IPS-18c (cell line): ENCODE measurements around the gene HRCT1.
"Not testable (repeated sequence)": the region's sequence is repeated elsewhere in the genome, so short reads cannot be mapped to it uniquely, and the experiment has no call there.

ENCODE experiments used
- H3K4me3 ChIP-seq: 2 replicates; pipeline ENCODE4 v1.7.0; 2013; ENCODE audit warnings: low read depth, mild to moderate bottlenecking, low read length, moderate library complexity; ENCODE audit not compliant: insufficient read depth
- H3K9me3 ChIP-seq: one replicate; pipeline ENCODE4 v1.6.1; 2013; ENCODE audit warnings: mild to moderate bottlenecking, low read length, moderate library complexity; ENCODE audit not compliant: control insufficient read depth, insufficient read depth

The HRCT1 gene

DNA sequence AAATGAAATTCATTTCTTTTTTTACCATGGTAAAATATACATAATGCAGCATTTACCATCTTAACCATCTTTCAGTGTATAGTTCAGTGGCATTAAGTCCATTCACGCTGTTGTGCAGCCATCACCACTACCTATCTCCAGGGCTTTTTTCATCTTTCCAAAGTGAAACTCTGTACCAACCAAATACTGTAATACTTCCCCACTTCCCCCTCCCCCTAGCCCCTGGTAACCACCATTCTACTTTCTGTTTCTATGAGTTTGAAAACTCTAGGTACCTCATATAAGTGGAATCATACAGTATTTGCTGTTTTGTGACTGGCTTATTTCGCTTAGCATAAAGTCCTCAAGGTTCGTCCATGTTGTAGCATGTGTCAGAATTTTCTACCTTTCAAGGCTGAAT lies 26.7 kb downstream of the HRCT1 start:
- Histone ChIP-seq H3K9me3 (no peaks in the 10 kb centered on the region), H3K4me3 (no peak overlapping the region)

DNA sequence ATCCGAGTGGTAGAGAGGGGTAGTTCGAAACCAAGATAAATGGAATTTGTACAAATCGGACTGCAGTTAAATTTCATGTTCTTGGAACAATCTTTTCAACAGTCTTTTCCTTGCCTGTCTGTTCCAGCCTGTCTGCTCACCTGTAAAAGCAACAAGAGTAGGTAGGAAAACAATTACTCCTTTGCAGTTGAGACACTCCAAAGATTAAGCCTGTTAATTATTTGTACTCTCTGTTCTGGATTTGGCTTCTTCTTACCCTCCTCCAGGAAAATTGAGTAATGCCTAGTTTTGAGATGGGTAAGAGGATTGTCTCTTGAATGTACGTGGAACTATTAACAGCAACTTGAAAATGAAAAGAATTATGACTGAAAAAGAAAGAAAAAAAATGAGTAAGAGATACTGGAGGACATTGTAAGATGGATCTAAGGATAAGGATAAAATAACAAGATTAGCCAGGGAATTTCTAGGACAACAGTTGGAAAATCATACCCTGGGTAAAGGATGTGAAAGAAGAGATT lies 27.6 kb downstream of the HRCT1 start:
- Histone ChIP-seq H3K9me3 (no peaks in the 10 kb centered on the region), H3K4me3 (no peak overlapping the region)

- H3K4me3 ChIP-seq, H3K9me3 ChIP-seq: not testable (repeated sequence)
These were observed 28.1 kb downstream of the HRCT1 start for GRCh38 chr9:35934069-35934468.

DNA sequence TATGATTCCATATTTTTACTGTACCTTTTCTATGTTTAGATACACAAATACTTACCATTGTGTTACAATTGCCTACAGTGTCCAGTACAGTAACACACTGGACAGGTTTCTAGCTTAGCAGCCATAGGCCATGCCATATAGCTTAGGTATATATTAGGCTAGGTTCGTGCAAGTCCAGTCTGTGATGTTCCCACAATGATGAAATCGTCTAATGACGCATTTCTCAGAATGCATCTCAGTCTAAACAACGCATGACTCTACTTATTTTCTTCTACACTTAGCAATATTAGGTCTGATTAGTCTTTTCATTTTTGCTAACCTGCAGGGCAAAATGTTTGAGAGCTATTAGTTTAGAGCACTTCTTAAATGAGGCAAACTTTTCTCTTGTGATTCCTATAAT lies 29.3 kb downstream of the HRCT1 start:
- Histone ChIP-seq H3K9me3 (no peaks in the 10 kb centered on the region), H3K4me3 (no peak overlapping the region)

GRCh38 chr9:35935755-35936509 lies 29.9 kb downstream of the HRCT1 start:
- Histone ChIP-seq H3K9me3 (no peaks in the 10 kb centered on the region), H3K4me3 (no peak overlapping the region)

DNA sequence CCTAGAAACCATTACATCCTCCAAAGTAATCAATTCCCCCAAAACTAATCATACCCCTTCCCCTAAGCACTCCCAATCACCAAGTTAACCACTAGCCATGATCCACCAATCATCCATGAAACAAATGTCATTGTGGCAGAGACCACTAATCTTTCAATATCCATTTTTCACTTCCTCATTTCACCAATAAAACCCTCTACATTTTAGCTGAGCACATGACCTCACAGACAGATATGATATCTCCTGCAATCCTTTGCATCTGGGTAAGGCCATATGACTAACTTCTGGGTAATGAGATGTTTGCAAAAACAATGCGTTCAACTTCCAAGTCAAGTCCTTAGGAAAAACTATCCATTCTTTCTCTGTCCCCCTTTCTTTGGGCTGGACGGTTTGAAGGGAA lies 31.2 kb downstream of the HRCT1 start:
- Histone ChIP-seq H3K9me3 (no peaks in the 10 kb centered on the region), H3K4me3 (no peak overlapping the region)

GRCh38 chr9:35938474-35939356 lies 32.7 kb downstream of the HRCT1 start:
- Histone ChIP-seq H3K4me3 (no peak overlapping the region), H3K9me3 (no peaks in the 10 kb centered on the region)

- no peaks in the 10 kb centered on the region for H3K9me3 ChIP-seq
- no peak overlapping the region for H3K4me3 ChIP-seq
These were observed 33.8 kb downstream of the HRCT1 start for GRCh38 chr9:35939679-35940250.

DNA sequence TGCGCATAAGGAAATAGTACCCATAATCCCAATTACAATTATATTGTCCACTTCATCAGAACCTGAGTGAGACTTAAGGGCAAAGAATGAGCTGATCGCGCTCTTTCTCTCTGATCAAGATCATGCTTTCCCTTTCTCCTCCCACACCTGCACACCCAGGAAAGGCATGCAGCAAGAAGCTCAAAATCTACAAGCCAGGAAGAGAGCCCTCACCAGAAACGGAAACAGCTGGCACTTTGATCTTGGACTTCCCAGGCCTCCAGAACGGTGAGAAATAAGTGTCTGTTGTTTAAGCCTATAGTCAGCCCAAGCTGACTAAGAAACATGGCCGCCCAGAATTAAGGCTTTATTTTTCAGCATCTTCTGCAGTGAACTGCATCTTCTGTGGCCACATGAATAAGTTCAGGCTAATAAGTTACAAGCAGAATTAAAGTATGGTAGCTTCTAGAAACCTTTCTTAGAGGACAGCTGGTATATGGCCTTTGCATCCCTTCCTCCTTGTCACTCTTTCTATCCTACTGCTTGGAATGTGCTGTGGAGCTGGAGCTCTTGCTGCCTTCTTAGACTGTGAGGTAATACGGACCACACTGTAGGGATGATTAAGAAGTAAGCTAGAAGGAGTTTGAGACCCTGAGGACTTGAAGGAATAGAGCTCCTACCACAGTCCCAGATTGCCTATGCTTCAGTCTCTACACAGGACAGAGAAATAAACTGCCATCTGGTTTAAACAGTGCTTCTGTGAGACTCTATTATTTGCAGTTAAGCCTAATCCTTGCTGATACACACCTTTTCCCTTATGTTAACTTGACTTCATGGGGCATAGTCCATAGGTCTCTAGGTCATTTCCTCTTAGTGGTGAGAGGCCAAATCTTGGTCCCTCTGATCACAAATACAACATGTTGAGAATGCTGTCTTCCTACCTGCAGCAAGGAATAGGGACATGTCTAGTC lies 34.7 kb downstream of the HRCT1 start:
- H3K4me3 ChIP-seq: no peak overlapping the region
- H3K9me3 ChIP-seq: no peaks in the 10 kb centered on the region

GRCh38 chr9:35942286-35942685 lies 36.3 kb downstream of the HRCT1 start:
- Histone ChIP-seq H3K9me3 (no peaks in the 10 kb centered on the region), H3K4me3 (no peak overlapping the region)

GRCh38 chr9:35944173-35944572 lies 38.2 kb downstream of the HRCT1 start:
- Histone ChIP-seq H3K4me3 (no peak overlapping the region), H3K9me3 (no peaks in the 10 kb centered on the region)

DNA sequence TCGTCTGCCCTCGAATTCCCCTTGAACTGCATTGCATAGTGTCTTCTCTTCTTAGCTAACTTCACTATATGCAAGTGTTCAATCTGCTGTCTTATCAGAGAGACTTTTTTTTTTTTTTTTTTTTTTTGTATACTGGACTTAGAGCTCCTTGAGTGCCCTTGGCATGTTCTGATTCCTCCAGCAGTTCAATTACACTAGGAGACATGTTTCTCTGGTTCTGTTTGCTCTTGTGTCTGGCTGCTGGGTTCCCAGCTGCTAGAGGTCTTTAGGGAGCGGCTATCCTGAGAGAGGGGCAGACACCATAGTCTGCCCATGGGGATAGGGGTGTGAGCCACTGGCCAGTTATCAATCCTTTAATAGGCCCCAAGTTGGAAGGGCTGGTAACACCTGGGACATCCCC lies 38.8 kb downstream of the HRCT1 start:
- Histone ChIP-seq H3K9me3 (no peaks in the 10 kb centered on the region), H3K4me3 (no peak overlapping the region)

DNA sequence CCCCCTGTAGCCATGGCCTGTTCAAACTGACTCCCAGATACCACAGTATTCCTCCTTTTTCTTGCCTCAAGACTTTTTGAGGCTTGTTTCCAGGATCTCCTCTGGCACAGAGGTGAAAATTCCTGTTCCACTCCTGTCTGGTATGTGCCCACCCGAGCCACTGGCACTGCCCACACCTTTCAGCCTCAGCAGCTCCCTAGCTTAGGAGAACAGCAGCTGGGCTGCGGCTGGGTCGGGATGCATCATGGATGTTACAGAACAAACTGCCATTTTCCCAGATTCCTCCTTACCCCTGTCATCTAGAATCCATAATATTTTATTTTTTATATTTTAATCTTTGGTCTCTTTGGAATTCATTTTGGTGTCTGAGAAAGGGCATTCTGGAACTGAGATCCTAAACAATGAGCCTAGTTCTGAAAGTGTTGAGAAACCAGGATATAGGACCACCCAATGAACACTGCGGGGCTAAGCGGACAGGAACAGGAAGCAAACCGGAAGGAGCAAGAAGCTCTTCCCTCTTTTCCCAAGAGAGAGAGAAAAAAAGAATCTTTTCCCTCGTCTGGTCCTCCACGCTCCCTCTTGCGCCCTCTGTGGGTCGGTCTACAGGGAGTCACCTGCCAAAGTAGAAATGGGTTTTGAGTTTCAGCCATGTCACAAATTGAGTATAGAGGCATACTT lies 39.5 kb downstream of the HRCT1 start:
- no peak overlapping the region for H3K4me3 ChIP-seq
- no peaks in the 10 kb centered on the region for H3K9me3 ChIP-seq

GRCh38 chr9:35948451-35948850 lies 42.4 kb downstream of the HRCT1 start:
- Histone ChIP-seq H3K4me3 (no peak overlapping the region), H3K9me3 (no peaks in the 10 kb centered on the region)

DNA sequence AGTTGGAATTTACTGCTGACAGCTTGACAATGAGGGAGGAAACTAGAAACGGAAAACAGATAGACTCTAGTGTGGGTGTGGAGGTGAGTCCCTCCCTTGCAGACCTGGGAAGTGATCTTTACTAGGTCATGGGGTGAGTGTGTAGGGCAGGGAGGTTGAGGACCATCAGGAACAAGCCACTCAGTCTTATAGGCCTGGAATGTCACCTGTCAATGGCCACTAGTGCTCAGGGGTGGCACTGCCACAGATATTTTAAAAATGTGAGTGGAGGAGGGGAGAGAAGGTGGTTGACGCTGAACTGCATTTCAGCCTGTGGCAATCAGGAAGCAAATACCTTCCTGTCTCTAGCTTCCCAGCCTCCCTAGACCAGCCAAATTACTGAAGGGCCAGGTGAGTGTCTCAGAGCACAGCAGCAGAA lies 42.9 kb downstream of the HRCT1 start:
- Histone ChIP-seq H3K9me3 (no peaks in the 10 kb centered on the region), H3K4me3 (no peak overlapping the region)

DNA sequence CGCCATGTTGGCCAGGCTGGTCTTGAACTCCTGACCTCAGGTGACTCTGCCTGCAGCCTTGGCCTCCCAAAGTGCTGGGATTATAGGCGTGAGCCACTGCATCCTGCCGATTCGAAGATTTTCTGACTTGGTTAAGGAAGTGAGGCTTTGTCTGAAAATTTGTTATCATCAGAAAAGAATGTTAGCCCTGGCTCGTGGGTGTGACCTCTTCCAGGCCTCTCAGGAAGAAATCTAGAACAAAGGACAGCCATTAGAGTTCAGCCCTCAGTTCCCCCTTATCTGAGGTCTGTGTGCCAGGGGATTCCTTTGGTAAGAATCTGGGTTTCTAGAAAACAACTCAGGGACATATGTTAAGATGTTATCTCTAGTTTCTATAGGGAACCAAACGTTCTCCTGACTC lies 45.7 kb downstream of the HRCT1 start:
- Histone ChIP-seq H3K9me3 (no peaks in the 10 kb centered on the region), H3K4me3 (no peak overlapping the region)
